Suprapubic skin (tissue), 4 donors: ENCODE results near the gene FDPS.

Experiments
- POLR2A ChIP-seq, 2 donors: fragments of 450-650 bp; IDR thresholded peaks; one replicate each; pipeline ENCODE4 v1.6.1; 2017; ENCODE audit warnings: antibody characterized with exemption in 2 of 2, mild to moderate bottlenecking in 2 of 2, moderate library complexity in 2 of 2
- POLR2AphosphoS5 ChIP-seq, 3 donors: sonication (generic); formaldehyde crosslinking; IDR thresholded peaks; one replicate each; pipeline ENCODE4 v1.6.1; 2017; ENCODE audit warnings: antibody characterized with exemption in 3 of 3
- TF ChIP-seq, protein P1 (sequence below), 2 donors: fragments of 200-600 bp in 1 of 2; fragments of 450-650 bp in 1 of 2; sonication (generic) in 1 of 2; IDR thresholded peaks; one replicate each; pipeline ENCODE4 v1.5.1; 2016 to 2019; ENCODE audit warnings: antibody characterized with exemption in 2 of 2, mild to moderate bottlenecking in 1 of 2, moderate library complexity in 1 of 2

- TF ChIP-seq, protein P1, sequence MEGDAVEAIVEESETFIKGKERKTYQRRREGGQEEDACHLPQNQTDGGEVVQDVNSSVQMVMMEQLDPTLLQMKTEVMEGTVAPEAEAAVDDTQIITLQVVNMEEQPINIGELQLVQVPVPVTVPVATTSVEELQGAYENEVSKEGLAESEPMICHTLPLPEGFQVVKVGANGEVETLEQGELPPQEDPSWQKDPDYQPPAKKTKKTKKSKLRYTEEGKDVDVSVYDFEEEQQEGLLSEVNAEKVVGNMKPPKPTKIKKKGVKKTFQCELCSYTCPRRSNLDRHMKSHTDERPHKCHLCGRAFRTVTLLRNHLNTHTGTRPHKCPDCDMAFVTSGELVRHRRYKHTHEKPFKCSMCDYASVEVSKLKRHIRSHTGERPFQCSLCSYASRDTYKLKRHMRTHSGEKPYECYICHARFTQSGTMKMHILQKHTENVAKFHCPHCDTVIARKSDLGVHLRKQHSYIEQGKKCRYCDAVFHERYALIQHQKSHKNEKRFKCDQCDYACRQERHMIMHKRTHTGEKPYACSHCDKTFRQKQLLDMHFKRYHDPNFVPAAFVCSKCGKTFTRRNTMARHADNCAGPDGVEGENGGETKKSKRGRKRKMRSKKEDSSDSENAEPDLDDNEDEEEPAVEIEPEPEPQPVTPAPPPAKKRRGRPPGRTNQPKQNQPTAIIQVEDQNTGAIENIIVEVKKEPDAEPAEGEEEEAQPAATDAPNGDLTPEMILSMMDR (IDR thresholded peaks at IDR 0.05): no peak
- no peak for TF ChIP-seq POLR2A (IDR thresholded peaks at IDR 0.05)
- TF ChIP-seq POLR2AphosphoS5 (IDR thresholded peaks at IDR 0.05): no peak
Observed at GRCh38 chr1:155307247-155307740, 1.4 kb upstream of the FDPS start.
